ENCODE measurements around the gene F12. TPM values are rescaled to one million over a fixed set of nuclear protein-coding genes. Genes with fewer than 3 reads are reported as not detected.

The F12 gene
- total RNA-seq, 1 donor from 2014 or later: not detected

- H3K27ac ChIP-seq (replicated peaks): no peak overlapping the region
- no peak for DNase-seq
- intact Hi-C loops (cut with micrococcal nuclease): no loop called here
These were observed 3.4 kb upstream of the F12 start for GRCh38 chr5:177412603-177413233.

GRCh38 chr5:177410575-177410974 is 1.2 kb upstream of the F12 start:
- Histone ChIP-seq H3K9me3 (replicated peaks) (no peaks in the 10 kb centered on the region), H3K27me3 (ENCODE audit: low read depth) (peaks cover 64% of the 10 kb centered on the region), H3K4me3 (no peak overlapping the region), H3K4me1 (no peaks in the 10 kb centered on the region), H3K36me3 (no peaks in the 10 kb centered on the region), H3K27ac (replicated peaks) (no peak overlapping the region)
- intact Hi-C loops (cut with micrococcal nuclease): no loop called here
- DNase-seq: no peak
- TF ChIP-seq, protein P1, sequence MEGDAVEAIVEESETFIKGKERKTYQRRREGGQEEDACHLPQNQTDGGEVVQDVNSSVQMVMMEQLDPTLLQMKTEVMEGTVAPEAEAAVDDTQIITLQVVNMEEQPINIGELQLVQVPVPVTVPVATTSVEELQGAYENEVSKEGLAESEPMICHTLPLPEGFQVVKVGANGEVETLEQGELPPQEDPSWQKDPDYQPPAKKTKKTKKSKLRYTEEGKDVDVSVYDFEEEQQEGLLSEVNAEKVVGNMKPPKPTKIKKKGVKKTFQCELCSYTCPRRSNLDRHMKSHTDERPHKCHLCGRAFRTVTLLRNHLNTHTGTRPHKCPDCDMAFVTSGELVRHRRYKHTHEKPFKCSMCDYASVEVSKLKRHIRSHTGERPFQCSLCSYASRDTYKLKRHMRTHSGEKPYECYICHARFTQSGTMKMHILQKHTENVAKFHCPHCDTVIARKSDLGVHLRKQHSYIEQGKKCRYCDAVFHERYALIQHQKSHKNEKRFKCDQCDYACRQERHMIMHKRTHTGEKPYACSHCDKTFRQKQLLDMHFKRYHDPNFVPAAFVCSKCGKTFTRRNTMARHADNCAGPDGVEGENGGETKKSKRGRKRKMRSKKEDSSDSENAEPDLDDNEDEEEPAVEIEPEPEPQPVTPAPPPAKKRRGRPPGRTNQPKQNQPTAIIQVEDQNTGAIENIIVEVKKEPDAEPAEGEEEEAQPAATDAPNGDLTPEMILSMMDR (IDR thresholded peaks at IDR 0.05; ENCODE audit: borderline replicate concordance): no peak

More at GRCh38 chr5:177412603-177413233, 3.4 kb upstream of the F12 start:
- peaks cover 42% of the 10 kb centered on the region for H3K27me3 ChIP-seq (ENCODE audit: low read depth)
- no peaks in the 10 kb centered on the region for H3K9me3 ChIP-seq (replicated peaks)
- H3K4me3 ChIP-seq: no peak overlapping the region
- no peaks in the 10 kb centered on the region for H3K4me1 ChIP-seq
- TF ChIP-seq, protein P1 (IDR thresholded peaks at IDR 0.05; ENCODE audit: borderline replicate concordance): no peak
- H3K36me3 ChIP-seq: no peaks in the 10 kb centered on the region

DNA sequence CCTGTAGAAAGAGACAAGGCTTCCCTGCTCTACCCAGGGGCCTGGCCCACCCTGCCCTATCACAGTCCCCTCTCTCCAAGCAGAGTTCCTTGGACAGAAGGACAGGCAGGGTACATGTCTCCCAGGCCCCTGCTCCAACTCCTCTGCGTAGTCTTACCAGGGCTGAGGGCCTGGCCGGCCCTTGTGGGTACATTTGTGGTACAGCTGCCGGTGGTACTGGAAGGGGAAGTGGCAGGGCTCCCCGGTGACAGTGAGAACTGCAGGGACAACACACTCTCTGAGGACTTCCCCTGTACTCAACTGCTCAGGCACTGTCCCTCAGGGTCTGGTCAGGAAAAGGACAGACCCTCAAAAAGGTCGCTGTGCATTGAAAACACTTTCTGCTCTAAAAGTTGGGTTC is 3.6 kb downstream of the F12 start:
- no peak overlapping the region for H3K4me3 ChIP-seq
- DNase-seq: peak; percentile 47
- H3K9me3 ChIP-seq (replicated peaks): no peaks in the 10 kb centered on the region
- TF ChIP-seq, protein P1 (IDR thresholded peaks at IDR 0.05; ENCODE audit: borderline replicate concordance): no peak
- peaks cover 29% of the 10 kb centered on the region for H3K4me1 ChIP-seq
- H3K27ac ChIP-seq (replicated peaks): no peak overlapping the region
- H3K27me3 ChIP-seq (ENCODE audit: low read depth): peaks cover 87% of the 10 kb centered on the region
- no peaks in the 10 kb centered on the region for H3K36me3 ChIP-seq
- intact Hi-C loops (cut with micrococcal nuclease): no loop called here

- Histone ChIP-seq H3K27me3 (ENCODE audit: low read depth) (peaks cover 92% of the 10 kb centered on the region), H3K27ac (replicated peaks) (no peak overlapping the region), H3K9me3 (replicated peaks) (no peaks in the 10 kb centered on the region), H3K4me3 (no peak overlapping the region), H3K36me3 (no peaks in the 10 kb centered on the region), H3K4me1 (peaks cover 33% of the 10 kb centered on the region)
- no peak for DNase-seq
- intact Hi-C loops (cut with micrococcal nuclease): no loop called here
- TF ChIP-seq, protein P1 (IDR thresholded peaks at IDR 0.05; ENCODE audit: borderline replicate concordance): no peak
These were observed 4.1 kb downstream of the F12 start for GRCh38 chr5:177405312-177405711.

- intact Hi-C loops (cut with micrococcal nuclease): loop anchor here (5.0 kb wide), 1 partner anchor 48 kb away; no protein-coding TSS in a partner anchor
- H3K27me3 ChIP-seq (ENCODE audit: low read depth): peaks cover 98% of the 10 kb centered on the region
- TF ChIP-seq, protein P1 (IDR thresholded peaks at IDR 0.05; ENCODE audit: borderline replicate concordance): no peak
- no peaks in the 10 kb centered on the region for H3K36me3 ChIP-seq
- peak overlapping the region; percentile 74 for H3K4me3 ChIP-seq
- H3K4me1 ChIP-seq: peaks cover 39% of the 10 kb centered on the region
- DNase-seq: no peak
- no peak overlapping the region for H3K27ac ChIP-seq (replicated peaks)
- H3K9me3 ChIP-seq (replicated peaks): no peaks in the 10 kb centered on the region
These were observed 4.7 kb downstream of the F12 start for GRCh38 chr5:177404641-177405179.

Measured in left ventricle myocardium inferior (tissue), 1 donor.